Measurements from ENCODE around the gene BABAM2.
"Not testable (repeated sequence)": the region's sequence is repeated elsewhere in the genome, so short reads cannot be mapped to it uniquely, and the experiment has no call there.

Gene BABAM2

DNA sequence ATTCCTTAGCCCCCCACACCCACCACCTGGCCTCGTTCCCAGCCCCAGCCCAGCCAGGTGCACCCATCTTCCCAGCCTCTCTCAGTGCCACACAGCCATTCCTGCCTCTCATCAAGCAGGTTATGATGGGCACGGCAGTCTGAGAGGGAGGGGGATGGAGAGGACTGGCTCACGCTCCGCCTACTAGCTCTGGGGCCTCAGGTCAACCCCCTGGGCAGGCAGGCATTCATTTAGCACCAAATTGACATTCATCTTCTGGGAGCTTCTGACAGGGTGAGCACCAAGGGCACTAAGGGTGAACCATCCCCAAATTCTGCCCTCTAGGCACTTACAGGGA lies 435.9 kb downstream of the BABAM2 start:
- peak overlapping the region; percentile 38 for H3K27ac Mint-ChIP-seq
- no peaks in the 10 kb centered on the region for H3K9me3 Mint-ChIP-seq

DNA sequence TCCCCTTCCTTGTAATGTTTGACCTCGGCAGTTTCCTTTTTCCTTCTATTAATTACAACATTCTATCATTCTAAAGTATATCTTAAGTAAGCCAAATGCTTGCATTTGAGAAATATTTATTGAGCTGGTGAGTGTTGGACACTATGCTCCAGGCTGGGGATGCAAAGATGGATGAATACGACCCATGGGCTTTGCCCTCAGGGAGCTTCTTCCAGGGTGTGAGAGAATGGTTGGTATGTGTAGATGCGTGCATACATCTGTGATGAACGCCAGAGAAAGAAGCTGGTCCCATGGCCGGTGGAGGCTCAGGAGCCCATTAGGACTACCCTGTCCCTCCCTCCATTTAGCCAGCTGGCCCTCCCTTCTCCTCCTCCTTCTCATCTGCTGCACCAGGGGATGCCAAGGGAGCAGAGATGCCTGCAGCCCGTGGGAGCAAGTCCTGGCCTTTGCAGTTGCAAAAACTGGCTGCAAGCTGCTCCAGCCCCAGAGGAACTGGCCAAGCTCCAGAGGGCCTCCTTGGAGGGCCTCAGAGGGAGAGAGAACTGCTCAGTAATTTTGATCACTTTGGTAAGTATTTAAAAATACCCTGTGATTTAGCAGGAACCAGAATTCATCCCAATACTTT lies 436.5 kb downstream of the BABAM2 start:
- Mint-ChIP-seq H3K36me3 (ENCODE audit: low read depth) (peaks cover 8% of the 10 kb centered on the region), H3K27me3 (no peaks in the 10 kb centered on the region), H3K9me3 (no peaks in the 10 kb centered on the region), H3K4me3 (no peak overlapping the region), H3K4me1 (peaks cover 31% of the 10 kb centered on the region), H3K27ac (no peak overlapping the region)
- DNase-seq (no peak), ATAC-seq (no peak)

More for the DNA sequence above, 435.9 kb downstream of the BABAM2 start:
- no peaks in the 10 kb centered on the region for H3K27me3 Mint-ChIP-seq
- H3K36me3 Mint-ChIP-seq (ENCODE audit: low read depth), result peaks cover 8% of the 10 kb centered on the region
- DNase-seq (no peak), ATAC-seq (no peak)
- H3K4me3 Mint-ChIP-seq, result no peak overlapping the region
- H3K4me1 Mint-ChIP-seq, result peaks cover 31% of the 10 kb centered on the region

DNA sequence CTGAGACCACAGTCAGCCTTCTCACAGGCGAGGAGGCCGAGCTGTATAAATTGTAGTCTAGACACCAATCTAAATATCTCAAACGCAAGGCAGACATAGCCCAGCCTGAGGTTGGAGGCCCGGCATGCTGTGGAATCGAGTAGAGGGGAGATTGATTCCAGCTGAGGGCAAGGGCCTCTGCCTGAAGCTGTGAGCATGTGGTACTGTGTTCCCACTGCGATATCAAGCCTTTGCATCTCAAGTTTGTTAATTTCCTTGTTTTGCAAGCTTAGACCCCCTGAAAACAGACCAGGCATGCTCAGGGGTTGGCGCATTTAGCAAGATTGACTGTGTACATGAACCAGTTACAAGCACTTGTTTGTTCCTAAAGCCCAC lies 437.0 kb downstream of the BABAM2 start:
- peaks cover 8% of the 10 kb centered on the region for H3K36me3 Mint-ChIP-seq (ENCODE audit: low read depth)
- no peak overlapping the region for H3K4me3 Mint-ChIP-seq
- no peaks in the 10 kb centered on the region for H3K27me3 Mint-ChIP-seq
- DNase-seq (no peak), ATAC-seq (no peak)
- peaks cover 31% of the 10 kb centered on the region for H3K4me1 Mint-ChIP-seq
- no peak overlapping the region for H3K27ac Mint-ChIP-seq
- no peaks in the 10 kb centered on the region for H3K9me3 Mint-ChIP-seq

DNA sequence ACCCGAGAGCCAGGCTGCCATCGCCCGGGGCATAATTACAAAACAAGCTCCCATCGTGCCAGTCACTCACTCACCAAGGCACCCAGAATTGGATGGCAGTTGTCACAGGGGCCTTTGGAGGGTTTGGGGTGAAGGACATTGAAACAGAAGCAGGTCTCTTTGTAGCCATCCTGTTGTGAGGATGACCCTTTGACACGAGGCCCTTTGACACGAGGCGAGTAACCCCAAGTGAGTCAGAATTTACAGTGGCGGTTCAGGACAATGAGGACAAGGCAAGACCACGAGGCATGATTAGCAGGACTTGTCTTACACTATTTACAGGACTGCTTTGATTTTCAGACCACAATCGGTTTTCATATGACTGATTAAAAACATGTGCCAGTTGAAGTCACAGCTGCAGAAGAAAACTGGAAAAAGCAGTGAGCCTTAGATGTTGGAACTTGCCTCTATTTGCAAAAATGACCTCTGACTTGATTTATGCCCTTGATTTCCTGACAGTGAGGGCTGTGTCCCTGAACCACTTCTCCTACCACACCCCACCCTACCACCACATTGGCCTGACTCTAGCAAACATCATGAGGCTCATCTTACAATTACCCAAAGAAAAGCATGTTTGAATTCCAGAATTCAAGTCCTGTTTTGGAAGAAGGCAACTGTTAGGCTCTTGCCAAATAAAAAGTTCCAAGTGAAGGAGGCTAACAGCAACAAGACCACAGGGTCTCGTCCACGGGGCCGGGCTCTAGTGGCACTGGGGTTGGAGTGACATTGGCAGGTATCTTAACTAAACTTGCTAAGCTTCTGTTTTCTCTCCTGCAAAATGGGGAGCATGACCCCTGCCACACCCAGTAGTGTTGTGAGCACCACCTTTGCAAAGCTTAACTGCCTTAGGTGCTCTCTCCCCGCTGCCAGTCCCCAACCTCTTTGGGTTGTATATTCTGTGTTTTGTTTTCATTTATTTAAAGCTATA lies 437.7 kb downstream of the BABAM2 start:
- Mint-ChIP-seq H3K4me3 (no peak overlapping the region), H3K27me3 (no peaks in the 10 kb centered on the region), H3K36me3 (ENCODE audit: low read depth) (peaks cover 8% of the 10 kb centered on the region), H3K4me1 (peaks cover 31% of the 10 kb centered on the region), H3K9me3 (no peaks in the 10 kb centered on the region), H3K27ac (no peak overlapping the region)
- DNase-seq (no peak), ATAC-seq (no peak)

DNA sequence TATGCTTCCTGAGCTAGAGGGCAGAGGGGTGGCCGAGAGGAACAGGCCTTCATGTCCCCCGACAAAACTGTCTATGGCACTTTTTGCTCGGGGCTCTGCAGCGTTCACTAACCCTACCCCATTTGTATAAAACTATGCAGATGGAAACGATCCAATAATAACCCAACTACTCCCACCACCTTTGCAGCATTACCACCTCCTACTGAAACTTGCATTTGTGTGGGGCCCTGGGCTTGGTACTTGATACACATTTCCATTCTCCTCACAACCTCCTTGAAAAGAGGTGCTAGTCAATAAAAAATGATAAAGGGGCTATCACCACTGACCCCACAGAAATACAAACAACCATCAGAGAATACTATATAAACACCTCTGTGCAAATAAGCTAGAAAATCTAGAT lies 438.7 kb downstream of the BABAM2 start:
- Mint-ChIP-seq H3K27me3 (no peaks in the 10 kb centered on the region), H3K27ac (no peak overlapping the region), H3K4me3 (no peak overlapping the region), H3K9me3 (no peaks in the 10 kb centered on the region), H3K4me1 (peaks cover 31% of the 10 kb centered on the region), H3K36me3 (ENCODE audit: low read depth) (peaks cover 8% of the 10 kb centered on the region)
- ATAC-seq (no peak), DNase-seq (no peak)

DNA sequence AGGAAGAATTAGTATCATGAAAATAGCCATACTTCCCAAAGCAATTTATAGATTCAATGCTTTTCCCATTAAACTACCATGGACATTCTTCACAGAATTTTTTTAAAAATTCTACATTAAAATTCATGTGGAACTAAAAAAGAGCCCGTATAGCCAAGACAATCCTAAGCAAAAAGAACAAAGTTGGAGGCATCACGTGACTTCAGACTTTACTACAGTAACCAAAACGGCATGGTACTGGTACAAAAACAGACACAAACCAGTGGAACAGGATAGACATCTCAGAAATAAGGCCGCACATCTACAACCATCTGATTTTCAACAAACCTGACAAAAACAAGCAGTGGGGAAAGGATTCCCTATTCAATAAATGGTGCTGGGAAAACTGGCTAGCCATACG lies 440.2 kb downstream of the BABAM2 start:
- H3K9me3 Mint-ChIP-seq; H3K27me3 Mint-ChIP-seq; H3K27ac Mint-ChIP-seq; DNase-seq; H3K4me3 Mint-ChIP-seq; ATAC-seq; H3K36me3 Mint-ChIP-seq (ENCODE audit: low read depth): not testable (repeated sequence)
- peaks cover 24% of the 10 kb centered on the region for H3K4me1 Mint-ChIP-seq

DNA sequence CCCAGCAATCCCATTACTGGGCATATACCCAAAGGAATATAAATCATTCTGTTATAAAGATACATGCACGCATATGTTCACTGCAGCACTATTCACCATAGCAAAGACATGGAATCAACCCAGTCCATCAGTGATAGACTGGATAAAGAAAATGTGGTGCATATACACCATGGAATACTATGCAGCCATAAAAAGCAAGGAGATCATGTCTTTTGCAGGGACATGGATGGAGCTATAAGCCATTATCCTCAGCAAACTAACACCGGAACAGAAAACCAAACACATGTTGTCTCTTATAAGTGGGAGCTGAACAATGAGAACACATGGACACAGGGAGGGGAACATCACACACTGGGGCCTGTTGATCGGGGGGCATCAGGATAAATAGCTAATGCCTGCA lies 441.3 kb downstream of the BABAM2 start:
- ATAC-seq; H3K27ac Mint-ChIP-seq; H3K4me3 Mint-ChIP-seq; DNase-seq; H3K27me3 Mint-ChIP-seq; H3K36me3 Mint-ChIP-seq (ENCODE audit: low read depth); H3K9me3 Mint-ChIP-seq: not testable (repeated sequence)
- peaks cover 13% of the 10 kb centered on the region for H3K4me1 Mint-ChIP-seq

DNA sequence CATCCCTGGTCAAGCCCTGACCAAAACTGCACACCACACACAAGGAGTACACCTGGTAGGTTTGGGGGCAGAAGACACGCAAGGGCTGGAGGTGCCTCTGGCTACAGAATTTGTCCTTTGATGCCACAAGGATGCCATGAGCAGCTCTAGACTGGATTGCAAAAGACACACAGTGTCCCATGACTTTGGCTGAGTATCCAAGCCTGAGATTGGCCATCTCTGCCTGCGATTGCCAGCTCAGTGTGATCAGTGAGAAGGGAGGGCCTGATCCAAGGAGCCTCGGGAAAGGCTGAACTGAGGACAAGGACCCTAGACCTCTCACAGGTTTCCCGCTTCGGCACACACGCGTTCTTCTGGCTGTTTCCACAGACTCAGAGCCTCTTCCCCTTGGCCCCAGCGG lies 442.2 kb downstream of the BABAM2 start:
- no peak overlapping the region for H3K4me3 Mint-ChIP-seq
- DNase-seq (no peak), ATAC-seq (no peak)
- peaks cover 8% of the 10 kb centered on the region for H3K36me3 Mint-ChIP-seq (ENCODE audit: low read depth)
- H3K27me3 Mint-ChIP-seq, result no peaks in the 10 kb centered on the region
- no peak overlapping the region for H3K27ac Mint-ChIP-seq
- no peaks in the 10 kb centered on the region for H3K9me3 Mint-ChIP-seq
- H3K4me1 Mint-ChIP-seq, result peaks cover 11% of the 10 kb centered on the region

DNA sequence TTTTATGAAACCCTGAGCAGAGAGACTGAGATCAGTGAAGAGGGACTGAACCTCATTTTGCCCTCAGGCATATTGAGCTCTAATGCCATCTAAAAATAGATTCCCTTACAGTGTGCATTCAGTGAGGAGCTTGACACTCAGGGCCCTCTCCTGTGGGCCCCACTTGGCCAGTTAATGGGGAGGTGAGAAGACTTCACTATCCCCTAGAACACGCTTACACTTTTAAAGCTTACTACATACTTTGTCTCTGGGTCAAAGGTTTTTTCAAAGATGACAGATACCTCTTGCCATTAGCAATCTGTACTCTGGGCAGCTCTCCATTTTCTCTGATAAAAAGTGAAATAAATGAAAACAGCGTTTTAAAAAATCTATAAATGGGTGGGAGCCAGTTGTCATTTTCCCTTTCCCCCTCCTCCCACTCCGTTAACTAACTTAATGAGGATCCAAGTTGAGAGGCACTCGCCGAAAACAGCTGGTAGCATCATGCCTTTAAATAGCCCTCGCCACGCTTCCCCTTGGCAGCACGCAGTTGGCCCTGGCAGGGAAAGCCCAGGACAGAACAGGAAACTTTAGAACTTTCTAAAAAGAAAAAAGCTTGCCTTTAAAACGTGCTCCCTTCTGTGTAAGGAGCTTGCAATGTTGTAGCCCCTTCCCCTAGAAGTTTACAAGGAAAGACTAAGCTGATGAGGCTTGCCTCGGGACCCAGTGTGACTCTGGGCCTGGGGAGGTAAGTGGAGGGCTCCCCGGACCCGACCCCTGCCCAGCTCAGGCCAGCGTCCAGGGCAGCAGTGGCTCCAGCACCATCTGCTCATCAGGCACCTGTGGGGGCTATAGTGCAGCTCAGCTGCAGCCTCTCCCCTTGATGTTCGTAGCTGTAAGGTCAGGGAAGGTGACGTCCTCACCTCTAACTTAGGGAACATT lies 443.3 kb downstream of the BABAM2 start:
- peaks cover 8% of the 10 kb centered on the region for H3K36me3 Mint-ChIP-seq (ENCODE audit: low read depth)
- ATAC-seq, result no peak
- peaks cover 6% of the 10 kb centered on the region for H3K4me1 Mint-ChIP-seq
- no peak overlapping the region for H3K27ac Mint-ChIP-seq
- no peaks in the 10 kb centered on the region for H3K27me3 Mint-ChIP-seq
- no peak for DNase-seq
- H3K9me3 Mint-ChIP-seq, result no peaks in the 10 kb centered on the region
- H3K4me3 Mint-ChIP-seq, result no peak overlapping the region

DNA sequence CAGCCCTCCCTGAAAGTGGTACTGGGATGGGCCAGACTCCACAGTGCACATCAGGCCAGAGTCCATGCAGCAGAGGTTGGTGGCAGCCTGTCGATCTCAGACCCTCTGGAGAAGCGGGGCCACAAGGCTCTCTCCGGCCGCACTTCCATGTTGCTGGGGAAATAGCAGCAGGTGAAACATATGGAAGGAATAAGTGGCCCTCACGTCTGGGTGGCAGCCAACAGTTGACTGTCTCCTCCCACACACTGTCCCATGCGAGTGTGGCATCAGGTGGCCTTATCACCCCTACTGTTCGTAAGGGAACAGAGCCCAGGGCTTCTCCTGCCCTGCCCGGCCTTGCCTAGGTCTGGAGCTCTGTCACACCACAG lies 444.0 kb downstream of the BABAM2 start:
- Mint-ChIP-seq H3K4me3 (no peak overlapping the region), H3K27ac (no peak overlapping the region), H3K36me3 (ENCODE audit: low read depth) (peaks cover 3% of the 10 kb centered on the region), H3K27me3 (no peaks in the 10 kb centered on the region), H3K9me3 (no peaks in the 10 kb centered on the region), H3K4me1 (peaks cover under 1% of the 10 kb centered on the region)
- ATAC-seq (no peak), DNase-seq (no peak)

DNA sequence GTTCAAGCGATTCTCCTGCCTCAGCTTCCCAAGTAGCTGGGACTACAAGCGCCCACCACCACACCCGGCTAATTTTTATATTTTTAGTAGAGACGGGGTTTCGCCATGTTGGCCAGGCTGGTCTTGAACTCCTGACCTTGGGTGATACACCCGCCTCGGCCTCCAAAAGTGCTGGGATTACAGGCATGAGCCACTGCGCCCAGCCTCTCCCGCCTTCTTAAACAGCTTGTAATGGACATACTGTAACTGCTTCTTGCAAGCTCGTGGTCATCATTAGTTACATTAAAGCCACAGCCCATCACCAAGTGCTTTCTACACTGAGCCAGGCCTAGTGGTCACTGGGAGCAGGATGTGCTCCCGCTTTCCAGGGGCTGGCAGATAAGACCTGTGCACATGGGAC lies 444.7 kb downstream of the BABAM2 start:
- not testable (repeated sequence) for H3K27ac Mint-ChIP-seq; DNase-seq; H3K36me3 Mint-ChIP-seq (ENCODE audit: low read depth); H3K27me3 Mint-ChIP-seq; H3K4me1 Mint-ChIP-seq; H3K9me3 Mint-ChIP-seq; ATAC-seq; H3K4me3 Mint-ChIP-seq

DNA sequence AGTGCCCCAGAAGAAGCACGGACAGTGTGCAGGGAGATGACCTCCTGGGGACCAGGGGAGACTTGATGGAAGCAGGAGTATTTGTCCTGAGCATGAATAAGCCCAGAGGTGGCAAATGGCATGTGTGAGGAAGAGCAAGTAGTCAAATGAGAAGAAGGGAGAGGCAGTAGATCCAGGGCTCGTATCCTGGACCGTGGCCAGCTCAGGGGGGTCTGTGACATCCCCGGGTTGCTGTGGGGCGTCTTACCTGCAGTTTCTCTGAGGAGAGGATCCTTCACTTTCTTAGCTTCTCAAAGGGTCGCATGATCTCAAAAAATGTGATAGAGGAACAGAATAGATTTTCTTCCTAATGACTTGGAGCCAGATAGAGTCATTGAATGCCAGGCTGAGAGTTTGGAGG lies 445.1 kb downstream of the BABAM2 start:
- H3K27ac Mint-ChIP-seq, result no peak overlapping the region
- no peak for ATAC-seq
- no peak overlapping the region for H3K4me3 Mint-ChIP-seq
- H3K4me1 Mint-ChIP-seq, result no peaks in the 10 kb centered on the region
- H3K9me3 Mint-ChIP-seq, result no peaks in the 10 kb centered on the region
- no peak for DNase-seq
- peaks cover 3% of the 10 kb centered on the region for H3K36me3 Mint-ChIP-seq (ENCODE audit: low read depth)
- H3K27me3 Mint-ChIP-seq, result no peaks in the 10 kb centered on the region

DNA sequence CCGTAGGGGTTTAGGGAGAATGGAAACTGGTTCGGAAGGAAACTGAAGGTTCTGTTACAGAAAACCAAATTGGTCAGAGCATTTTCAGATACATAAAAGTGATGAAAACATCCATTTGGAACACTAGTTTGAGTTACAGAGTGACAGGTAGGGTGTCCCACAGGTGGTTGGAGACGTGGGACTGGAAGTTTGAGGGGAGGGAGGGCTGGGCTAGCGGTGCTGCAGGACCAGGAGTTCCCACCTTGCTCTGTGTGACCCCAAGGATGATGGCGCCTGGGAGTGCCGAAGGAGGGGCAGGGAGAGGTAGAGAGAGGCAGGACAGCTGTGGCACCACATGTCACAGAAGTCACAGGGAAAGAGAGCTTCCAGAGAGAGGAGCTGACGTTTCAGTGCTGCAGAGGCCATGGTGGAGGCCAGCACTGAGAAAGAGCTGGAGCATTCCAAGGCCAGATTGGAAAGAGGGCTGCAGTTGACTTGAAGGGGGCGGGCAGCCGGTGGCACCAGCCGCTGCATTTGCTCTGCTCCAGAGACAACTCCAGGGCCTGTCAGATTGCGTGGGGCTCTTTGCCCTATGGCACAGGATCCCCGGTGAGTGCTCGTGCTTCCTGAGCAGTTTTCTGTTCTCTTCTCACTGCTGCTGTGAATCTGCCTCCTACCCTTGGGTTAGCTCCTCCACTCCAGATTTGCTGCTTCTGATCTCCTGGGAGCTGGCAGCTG lies 445.9 kb downstream of the BABAM2 start:
- DNase-seq, result no peak
- Mint-ChIP-seq H3K27me3 (no peaks in the 10 kb centered on the region), H3K27ac (no peak overlapping the region), H3K9me3 (no peaks in the 10 kb centered on the region), H3K4me1 (no peaks in the 10 kb centered on the region), H3K4me3 (no peak overlapping the region), H3K36me3 (ENCODE audit: low read depth) (peaks cover 3% of the 10 kb centered on the region)
- ATAC-seq, result no peak

DNA sequence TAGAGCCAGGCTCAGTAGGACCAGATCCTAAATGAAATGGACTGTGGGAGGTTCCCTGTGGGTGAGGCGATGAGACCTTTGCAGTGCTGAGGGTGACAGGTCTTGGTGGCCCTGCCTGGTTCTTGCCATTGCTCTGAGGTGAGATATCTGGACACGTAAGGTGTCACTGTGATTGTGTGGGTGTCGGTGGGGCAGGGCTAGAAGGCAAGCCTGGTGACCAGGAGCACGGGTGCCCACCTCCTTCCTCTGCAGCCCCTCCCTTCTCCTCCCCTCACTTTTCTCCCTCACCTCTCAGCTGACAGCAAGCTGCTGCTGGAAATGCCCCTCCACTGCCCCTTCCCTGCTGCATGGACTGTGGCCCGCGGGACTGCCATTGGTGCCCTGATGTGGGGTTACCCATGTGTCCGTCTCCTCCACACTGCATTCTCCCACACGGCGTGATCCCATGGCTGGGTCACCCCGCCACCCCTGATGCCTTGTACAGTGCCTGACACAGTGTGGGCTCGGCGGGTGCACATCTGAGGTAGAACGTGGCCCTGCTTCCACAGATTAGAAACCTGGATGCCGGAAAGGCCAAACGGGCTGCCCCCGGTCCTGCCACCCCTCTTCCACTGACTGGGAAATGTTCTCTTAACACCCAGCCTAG lies 446.6 kb downstream of the BABAM2 start:
- H3K27me3 Mint-ChIP-seq, result no peaks in the 10 kb centered on the region
- H3K4me3 Mint-ChIP-seq, result no peak overlapping the region
- peaks cover 3% of the 10 kb centered on the region for H3K36me3 Mint-ChIP-seq (ENCODE audit: low read depth)
- no peak for ATAC-seq
- H3K4me1 Mint-ChIP-seq, result no peaks in the 10 kb centered on the region
- no peaks in the 10 kb centered on the region for H3K9me3 Mint-ChIP-seq
- no peak overlapping the region for H3K27ac Mint-ChIP-seq
- DNase-seq, result no peak
